Stimulated activated CD8-positive, alpha-beta memory T cell treated with anti-CD3 and anti-CD28 coated beads, Interleukin-4, amount 100 ng/mL, for 24 hours (primary cell): Measurements from ENCODE around the gene PRAF2.
A peak's percentile ranks its signal among the peaks of the same experiment; 100 is the strongest.

Experiments used
- DNase-seq: peaks from one replicate; pipeline ENCODE4 v3.0.0-alpha.2; 2020; ENCODE audit warnings: low read depth

PRAF2 gene

GRCh38 chrX:49042581-49043219, 31.1 kb downstream of the PRAF2 start:
- no peak for DNase-seq

GRCh38 chrX:49041744-49042580, 31.8 kb downstream of the PRAF2 start:
- no peak for DNase-seq

GRCh38 chrX:49040376-49040955, 33.3 kb downstream of the PRAF2 start:
- DNase-seq: no peak

GRCh38 chrX:49039598-49040375, 34.0 kb downstream of the PRAF2 start:
- DNase-seq: peak; percentile 18

- DNase-seq: no peak
Observed at GRCh38 chrX:49037883-49038475, 35.8 kb downstream of the PRAF2 start.

GRCh38 chrX:49030283-49030682, 43.5 kb downstream of the PRAF2 start:
- DNase-seq: no peak

- no peak for DNase-seq
Observed at GRCh38 chrX:49029876-49030275, 43.9 kb downstream of the PRAF2 start.
